Hepatocyte (in vitro differentiated cells): ENCODE data around the gene COL21A1. TPM values are rescaled to one million over a fixed set of nuclear protein-coding genes. Genes with fewer than 3 reads are reported as not detected.

ENCODE experiments used
- DNase-seq: peaks from one replicate; pipeline ENCODE4 v3.0.0-alpha.2; 2016; ENCODE audit warnings: low spot score
- H2AFZ ChIP-seq: fragments of 200-600 bp; sonication (generic); 2 replicates; pipeline ENCODE4 v1.6.0; 2016; ENCODE audit warnings: antibody characterized with exemption, mild to moderate bottlenecking
- H3K27ac ChIP-seq: fragments of 200-600 bp; sonication (generic); 2 replicates; pipeline ENCODE4 v1.5.1; 2016; ENCODE audit warnings: mild to moderate bottlenecking
- H3K27me3 ChIP-seq: fragments of 200-600 bp; sonication (generic); 2 replicates; pipeline ENCODE4 v1.6.1; 2016
- H3K36me3 ChIP-seq: fragments of 200-600 bp; sonication (generic); replicated peaks from 2 replicates; pipeline ENCODE4 v1.5.1; 2016; ENCODE audit warnings: low read depth; ENCODE audit not compliant: insufficient read depth
- H3K4me1 ChIP-seq: fragments of 200-600 bp; sonication (generic); 2 replicates; pipeline ENCODE4 v1.5.1; 2016; ENCODE audit warnings: mild to moderate bottlenecking, moderate library complexity; ENCODE audit not compliant: insufficient read depth
- H3K4me2 ChIP-seq: fragments of 200-600 bp; sonication (generic); 2 replicates; pipeline ENCODE4 v1.6.0; 2016
- H3K4me3 ChIP-seq: fragments of 200-600 bp; sonication (generic); 2 replicates; pipeline ENCODE4 v1.5.1; 2016; ENCODE audit warnings: mild to moderate bottlenecking
- H3K79me2 ChIP-seq: fragments of 200-600 bp; sonication (generic); 2 replicates; pipeline ENCODE4 v1.6.0; 2017; ENCODE audit warnings: mild to moderate bottlenecking
- H3K9me2 ChIP-seq: fragments of 200-600 bp; sonication (generic); replicated peaks from 2 replicates; pipeline ENCODE4 v1.6.0; 2017; ENCODE audit warnings: mild to moderate bottlenecking; ENCODE audit not compliant: insufficient read depth
- H3K9me3 ChIP-seq: fragments of 200-600 bp; sonication (generic); 2 replicates; pipeline ENCODE4 v1.5.1; 2016; ENCODE audit warnings: low read depth, mild to moderate bottlenecking
- H4K20me1 ChIP-seq: fragments of 200-600 bp; sonication (generic); 2 replicates; pipeline ENCODE4 v1.6.0; 2016; ENCODE audit warnings: mild to moderate bottlenecking; ENCODE audit not compliant: insufficient read depth, poor library complexity, severe bottlenecking
- EZH2 ChIP-seq: fragments of 200-600 bp; sonication (generic); IDR thresholded peaks from 2 replicates; pipeline ENCODE4 v1.6.1; 2016; ENCODE audit warnings: antibody characterized with exemption, mild to moderate bottlenecking, borderline replicate concordance
- EZH2phosphoT487 ChIP-seq: fragments of 200-600 bp; sonication (generic); IDR thresholded peaks from one replicate; pipeline ENCODE4 v1.6.1; 2018; ENCODE audit warnings: antibody characterized with exemption, mild to moderate bottlenecking, low read depth, moderate library complexity; ENCODE audit not compliant: unreplicated experiment, severe bottlenecking
- WGBS: methylation state at CpG from one replicate; pipeline ENCODE4 v1.1.6; 2016; ENCODE audit warnings: low lambda C conversion rate; ENCODE audit errors: missing lambda C conversion rate; 5-methylcytosine and 5-hydroxymethylcytosine counted together
- polyA plus RNA-seq: library from polyadenylated mRNA; unstranded; fragments of >200 nt; fragmentation: Nextera tagmentation; extraction: Ambion mirVana; gene quantifications from 2 replicates; pipeline ENCODE4 v1.2.1, GENCODE V29; 2016
- total RNA-seq: library from RNA; depleted of rRNA; stranded (reverse); fragments of >200 nt; gene quantifications from 2 replicates; pipeline ENCODE4 v1.2.3, GENCODE V29; 2014
- TF ChIP-seq, protein P1 (sequence below): fragments of 200-600 bp; sonication (generic); IDR thresholded peaks from 2 replicates; pipeline ENCODE4 v1.5.1; 2016; ENCODE audit warnings: antibody characterized with exemption, mild to moderate bottlenecking; ENCODE audit not compliant: poor library complexity

Gene COL21A1
- total and polyA plus RNA-seq, 2 experiments from 2014 or later = 36.2 to 44.7 TPM

DNA sequence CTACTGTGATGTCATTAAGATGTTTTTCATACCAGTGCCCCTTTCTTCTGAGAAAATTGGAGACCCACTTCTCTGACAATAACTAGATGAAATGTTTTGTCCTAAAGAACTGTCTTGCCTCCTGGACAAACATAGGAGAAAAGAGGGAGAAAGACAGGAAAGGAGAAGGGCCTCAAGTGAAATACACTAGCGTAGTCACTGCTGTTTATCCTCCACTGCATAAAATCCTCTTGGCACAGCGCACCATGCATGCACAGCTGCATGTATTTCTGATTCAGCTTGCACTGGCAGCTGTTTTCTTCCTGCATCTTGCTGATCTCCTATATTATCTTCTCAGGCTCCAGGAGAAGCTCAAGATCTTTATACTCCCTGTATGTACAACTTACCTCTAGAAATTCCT is 214.0 kb downstream of the COL21A1 start:
- Histone ChIP-seq H3K4me3 (no peak overlapping the region), H3K9me3 (no peaks in the 10 kb centered on the region), H3K36me3 (no peaks in the 10 kb centered on the region), H3K4me2 (no peak overlapping the region), H3K79me2 (no peaks in the 10 kb centered on the region), H4K20me1 (no peaks in the 10 kb centered on the region), H3K9me2 (no peaks in the 10 kb centered on the region), H3K4me1 (no peaks in the 10 kb centered on the region), H3K27me3 (no peaks in the 10 kb centered on the region), H3K27ac (no peak overlapping the region), H2AFZ (no peak overlapping the region)
- 81% methylated on average over 2 of the region's 2 CpGs for WGBS
- DNase-seq = no peak
- TF ChIP-seq, protein P1, sequence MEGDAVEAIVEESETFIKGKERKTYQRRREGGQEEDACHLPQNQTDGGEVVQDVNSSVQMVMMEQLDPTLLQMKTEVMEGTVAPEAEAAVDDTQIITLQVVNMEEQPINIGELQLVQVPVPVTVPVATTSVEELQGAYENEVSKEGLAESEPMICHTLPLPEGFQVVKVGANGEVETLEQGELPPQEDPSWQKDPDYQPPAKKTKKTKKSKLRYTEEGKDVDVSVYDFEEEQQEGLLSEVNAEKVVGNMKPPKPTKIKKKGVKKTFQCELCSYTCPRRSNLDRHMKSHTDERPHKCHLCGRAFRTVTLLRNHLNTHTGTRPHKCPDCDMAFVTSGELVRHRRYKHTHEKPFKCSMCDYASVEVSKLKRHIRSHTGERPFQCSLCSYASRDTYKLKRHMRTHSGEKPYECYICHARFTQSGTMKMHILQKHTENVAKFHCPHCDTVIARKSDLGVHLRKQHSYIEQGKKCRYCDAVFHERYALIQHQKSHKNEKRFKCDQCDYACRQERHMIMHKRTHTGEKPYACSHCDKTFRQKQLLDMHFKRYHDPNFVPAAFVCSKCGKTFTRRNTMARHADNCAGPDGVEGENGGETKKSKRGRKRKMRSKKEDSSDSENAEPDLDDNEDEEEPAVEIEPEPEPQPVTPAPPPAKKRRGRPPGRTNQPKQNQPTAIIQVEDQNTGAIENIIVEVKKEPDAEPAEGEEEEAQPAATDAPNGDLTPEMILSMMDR = no peak
- TF ChIP-seq EZH2phosphoT487 = no peak
- no peak for TF ChIP-seq EZH2

DNA sequence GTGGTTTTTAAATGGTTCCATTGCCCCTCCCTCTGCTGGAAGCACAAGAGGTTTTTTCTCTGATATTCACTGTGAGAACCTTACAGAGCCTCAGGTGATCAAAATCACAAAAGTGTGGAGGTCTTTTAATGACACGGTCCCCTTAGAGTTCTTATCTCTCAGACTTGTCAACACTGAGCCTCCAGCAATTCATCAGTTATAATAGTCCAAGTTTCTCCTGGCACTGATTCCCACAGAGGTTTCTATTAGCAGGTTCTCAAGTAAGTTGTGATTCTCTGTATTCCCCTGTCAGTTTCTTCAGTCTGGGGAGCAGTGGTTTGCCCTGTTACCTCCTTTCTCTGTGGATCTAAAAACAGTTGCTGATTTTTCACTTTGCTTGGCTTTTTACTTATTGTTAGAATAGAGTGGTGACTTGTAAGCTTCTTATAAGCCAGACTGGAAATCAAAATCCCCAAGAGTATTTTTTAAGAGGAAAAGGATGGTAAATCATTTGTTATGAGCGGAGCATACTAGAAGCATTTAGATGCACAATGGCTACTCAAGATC is 214.6 kb downstream of the COL21A1 start:
- Histone ChIP-seq H3K4me1 (no peaks in the 10 kb centered on the region), H3K9me2 (no peaks in the 10 kb centered on the region), H3K27me3 (no peaks in the 10 kb centered on the region), H3K9me3 (no peaks in the 10 kb centered on the region), H3K27ac (no peak overlapping the region), H4K20me1 (no peaks in the 10 kb centered on the region), H3K4me2 (no peak overlapping the region), H3K79me2 (no peaks in the 10 kb centered on the region), H3K36me3 (no peaks in the 10 kb centered on the region), H2AFZ (no peak overlapping the region), H3K4me3 (no peak overlapping the region)
- no peak for DNase-seq
- TF ChIP-seq EZH2phosphoT487 = no peak
- TF ChIP-seq EZH2 = no peak
- TF ChIP-seq, protein P1 = no peak
- 55% methylated on average over 2 of the region's 2 CpGs for WGBS

DNA sequence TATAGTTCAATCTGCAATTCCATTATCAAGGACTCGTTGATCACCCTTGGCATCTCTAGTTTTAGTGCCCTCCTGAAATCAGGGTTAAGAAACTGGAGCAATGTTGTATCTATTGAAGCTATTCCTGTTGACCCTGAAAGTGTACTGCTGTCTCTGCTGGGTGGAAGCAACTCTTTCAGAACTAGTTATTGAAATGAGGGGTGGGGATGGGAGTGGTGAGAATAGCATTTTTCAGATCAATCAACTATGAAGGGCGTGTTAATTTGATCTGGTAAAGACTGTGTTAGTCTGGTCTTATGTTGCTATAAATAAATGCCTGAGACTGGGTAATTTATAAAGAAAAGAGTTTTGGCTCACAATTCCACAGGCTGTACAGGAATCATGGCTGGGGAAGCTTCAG is 219.5 kb downstream of the COL21A1 start:
- Histone ChIP-seq H3K27me3 (no peaks in the 10 kb centered on the region), H3K27ac (no peak overlapping the region), H3K79me2 (no peaks in the 10 kb centered on the region), H3K4me1 (peaks cover 11% of the 10 kb centered on the region), H3K9me3 (no peaks in the 10 kb centered on the region), H2AFZ (no peak overlapping the region), H3K9me2 (no peaks in the 10 kb centered on the region), H3K4me2 (no peak overlapping the region), H3K4me3 (no peak overlapping the region), H3K36me3 (no peaks in the 10 kb centered on the region), H4K20me1 (no peaks in the 10 kb centered on the region)
- TF ChIP-seq, protein P1 = no peak
- no peak for TF ChIP-seq EZH2phosphoT487
- no peak for TF ChIP-seq EZH2
- DNase-seq = no peak
- WGBS = 98% methylated on average over 2 of the region's 2 CpGs
